ENCODE measurements around the gene UBL5. TPM values are rescaled to one million over a fixed set of nuclear protein-coding genes. Genes with fewer than 3 reads are reported as not detected.

UBL5 gene
- total and polyA plus RNA-seq, 10 of the 15 experiments (the other 5 are each of a cell fraction or from before 2014, with no cell fraction given) = 297 to 897 (median 711) TPM

- DNase-seq (ENCODE audit: low read depth, low spot score) (no peak), FAIRE-seq (no peak), ATAC-seq (0 out of 3 replicates have a peak, but pooled peaks have one; percentile 20)
- in situ Hi-C loops (cut with MboI) (no loop called here), intact Hi-C loops (cut with micrococcal nuclease; ENCODE audit: unreplicated experiment) (no loop called here)
- no peak overlapping the region for H3K9ac ChIP-seq (ENCODE audit: control insufficient read depth, insufficient read depth, low read length)
- H3K4me2 ChIP-seq (ENCODE audit: control insufficient read depth, insufficient read depth) = peak overlapping the region; percentile 18; the same call in 1 of the 2 replicates
- no peaks in the 10 kb centered on the region for H3K79me2 ChIP-seq (ENCODE audit: control insufficient read depth, insufficient read depth, low read length)
- ChIA-PET RAD21 (ENCODE audit: unreplicated experiment) (interaction anchor here (0.6 kb wide), 1 partner anchor 1540 kb away, joined by 3 read pairs; no protein-coding TSS in a partner anchor), POLR2A (interaction anchor here (0.6 kb wide), 1 partner anchor 178 kb away, joined by 7 read pairs; no protein-coding TSS in a partner anchor), CTCF (interaction anchor here (0.7 kb wide), 1 partner anchor 818 kb away, joined by 3 read pairs; no protein-coding TSS in a partner anchor), SMC1A (ENCODE audit: uncharacterized antibody, unreplicated experiment) (no interaction called here)
- peaks cover 3% of the 10 kb centered on the region; the same call in 1 of the 2 replicates for H3K4me1 ChIP-seq (ENCODE audit: control insufficient read depth, insufficient read depth, low read length)
- H3K9me3 ChIP-seq (replicated peaks; ENCODE audit: control insufficient read depth, insufficient read depth, low read length) = no peaks in the 10 kb centered on the region
- TF ChIP-seq SPI1 (IDR thresholded peaks at IDR 0.05; ENCODE audit: borderline replicate concordance, insufficient read depth, low read depth, low read length) = peak; percentile 21; the same call in 1 of the 2 replicates
- no peak for TF ChIP-seq FOS (IDR thresholded peaks at IDR 0.05; ENCODE audit: borderline replicate concordance, extremely low read depth, insufficient read length)
- no peak for TF ChIP-seq E4F1 (IDR thresholded peaks at IDR 0.05; ENCODE audit: borderline replicate concordance, partially characterized antibody)
- TF ChIP-seq MYB (IDR thresholded peaks at IDR 0.05; ENCODE audit: borderline replicate concordance, low read depth, low read length) = no peak
- peak; percentile 57; the same call in 1 of the 2 replicates for TF ChIP-seq ZNF384 (IDR thresholded peaks at IDR 0.05; ENCODE audit: borderline replicate concordance, low read depth, low read length)
- TF ChIP-seq IRF4 (IDR thresholded peaks at IDR 0.05; ENCODE audit: low read depth, low read length) = no peak
- TF ChIP-seq HDGF (IDR thresholded peaks at IDR 0.05) = no peak
- TF ChIP-seq EZH2 (IDR thresholded peaks at IDR 0.05; ENCODE audit: borderline replicate concordance, control insufficient read depth, low read depth, low read length) = no peak
- TF ChIP-seq, protein P1, sequence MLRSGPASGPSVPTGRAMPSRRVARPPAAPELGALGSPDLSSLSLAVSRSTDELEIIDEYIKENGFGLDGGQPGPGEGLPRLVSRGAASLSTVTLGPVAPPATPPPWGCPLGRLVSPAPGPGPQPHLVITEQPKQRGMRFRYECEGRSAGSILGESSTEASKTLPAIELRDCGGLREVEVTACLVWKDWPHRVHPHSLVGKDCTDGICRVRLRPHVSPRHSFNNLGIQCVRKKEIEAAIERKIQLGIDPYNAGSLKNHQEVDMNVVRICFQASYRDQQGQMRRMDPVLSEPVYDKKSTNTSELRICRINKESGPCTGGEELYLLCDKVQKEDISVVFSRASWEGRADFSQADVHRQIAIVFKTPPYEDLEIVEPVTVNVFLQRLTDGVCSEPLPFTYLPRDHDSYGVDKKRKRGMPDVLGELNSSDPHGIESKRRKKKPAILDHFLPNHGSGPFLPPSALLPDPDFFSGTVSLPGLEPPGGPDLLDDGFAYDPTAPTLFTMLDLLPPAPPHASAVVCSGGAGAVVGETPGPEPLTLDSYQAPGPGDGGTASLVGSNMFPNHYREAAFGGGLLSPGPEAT (IDR thresholded peaks at IDR 0.05; ENCODE audit: low read depth) = no peak
- TF ChIP-seq GABPA (IDR thresholded peaks at IDR 0.05; ENCODE audit: low read depth) = no peak
- no TSS peak for BruUV-seq (replicated peaks)
- no peaks in the 10 kb centered on the region for H3K36me3 ChIP-seq (ENCODE audit: control insufficient read depth in 2 of 2, insufficient read depth in 2 of 2, low read length in 1 of 2)
- no peaks in the 10 kb centered on the region; a peak in 1 of 4 replicates for H3K27me3 ChIP-seq (replicated peaks in 1 of 2; ENCODE audit: control insufficient read depth in 2 of 2, insufficient read depth in 2 of 2, low read length in 1 of 2)
- peak overlapping the region; percentile 46; the same call in 1 of the 2 replicates for H2AFZ ChIP-seq (ENCODE audit: control insufficient read depth, low read depth, low read length)
- H3K27ac ChIP-seq (ENCODE audit: control insufficient read depth, insufficient read depth) = no peak overlapping the region
- H4K20me1 ChIP-seq (ENCODE audit: control insufficient read depth, insufficient read depth) = no peaks in the 10 kb centered on the region
- H3K4me3 ChIP-seq = no peak overlapping the region
- WGBS (ENCODE audit: insufficient coverage, insufficient replicate concordance, low lambda C conversion rate, missing lambda C conversion rate) = 68% methylated on average over 10 of the region's 10 CpGs
Observed at GRCh38 chr19:9877780-9878510, 50.2 kb downstream of the UBL5 start.

Data from GM12878 (cell line).